ENCODE data around the gene TBX10. TPM values are rescaled to one million over a fixed set of nuclear protein-coding genes. Genes with fewer than 3 reads are reported as not detected.

The TBX10 gene
- total RNA-seq, 3 donors from 2014 or later (not counting 1 experiment from before 2014, with no cell fraction given) = not detected

DNA sequence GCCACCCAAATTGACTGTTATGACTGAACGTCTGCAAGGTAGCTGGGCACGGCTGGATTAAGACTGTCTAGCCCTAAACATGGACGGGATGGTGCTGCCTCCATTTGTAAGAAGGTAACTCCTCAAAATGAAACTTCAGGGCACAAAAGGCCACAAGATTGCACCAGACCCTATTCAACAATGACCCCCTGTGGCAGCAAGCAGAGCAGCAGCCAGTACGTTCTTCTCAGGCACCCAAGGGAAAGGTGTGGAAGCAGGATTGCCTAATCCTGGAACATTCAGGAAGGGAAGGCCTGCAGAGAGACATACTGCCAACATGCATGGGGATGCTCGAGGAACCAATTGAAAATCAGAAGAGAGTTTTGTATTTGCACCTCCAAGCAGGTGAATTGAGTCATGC lies 4.5 kb upstream of the TBX10 start:
- ATAC-seq = no peak
- H3K27ac ChIP-seq (ENCODE audit: low read length) = no peak overlapping the region
- no peak overlapping the region for H3K27ac Mint-ChIP-seq
- H3K4me1 ChIP-seq (ENCODE audit: control insufficient read depth, insufficient read depth, low read length) = peaks cover 43% of the 10 kb centered on the region
- H3K9me3 ChIP-seq (ENCODE audit: control insufficient read depth, insufficient read depth, low read length) = peaks cover 3% of the 10 kb centered on the region
- over 99% methylated on average over 5 of the region's 5 CpGs for WGBS (ENCODE audit: insufficient coverage)
- intact Hi-C loops (cut with micrococcal nuclease) = no loop called here
- no peaks in the 10 kb centered on the region for H3K27me3 Mint-ChIP-seq (ENCODE audit: low read depth in 2 of 2)
- no peaks in the 10 kb centered on the region for H3K27me3 ChIP-seq (ENCODE audit: control insufficient read depth, insufficient read depth, low read length)
- no peaks in the 10 kb centered on the region for H3K36me3 Mint-ChIP-seq
- no peak for DNase-seq
- H3K4me3 Mint-ChIP-seq = no peak overlapping the region
- H3K36me3 ChIP-seq (ENCODE audit: control insufficient read depth, insufficient read depth, low read length) = no peaks in the 10 kb centered on the region
- TF ChIP-seq, protein P1, sequence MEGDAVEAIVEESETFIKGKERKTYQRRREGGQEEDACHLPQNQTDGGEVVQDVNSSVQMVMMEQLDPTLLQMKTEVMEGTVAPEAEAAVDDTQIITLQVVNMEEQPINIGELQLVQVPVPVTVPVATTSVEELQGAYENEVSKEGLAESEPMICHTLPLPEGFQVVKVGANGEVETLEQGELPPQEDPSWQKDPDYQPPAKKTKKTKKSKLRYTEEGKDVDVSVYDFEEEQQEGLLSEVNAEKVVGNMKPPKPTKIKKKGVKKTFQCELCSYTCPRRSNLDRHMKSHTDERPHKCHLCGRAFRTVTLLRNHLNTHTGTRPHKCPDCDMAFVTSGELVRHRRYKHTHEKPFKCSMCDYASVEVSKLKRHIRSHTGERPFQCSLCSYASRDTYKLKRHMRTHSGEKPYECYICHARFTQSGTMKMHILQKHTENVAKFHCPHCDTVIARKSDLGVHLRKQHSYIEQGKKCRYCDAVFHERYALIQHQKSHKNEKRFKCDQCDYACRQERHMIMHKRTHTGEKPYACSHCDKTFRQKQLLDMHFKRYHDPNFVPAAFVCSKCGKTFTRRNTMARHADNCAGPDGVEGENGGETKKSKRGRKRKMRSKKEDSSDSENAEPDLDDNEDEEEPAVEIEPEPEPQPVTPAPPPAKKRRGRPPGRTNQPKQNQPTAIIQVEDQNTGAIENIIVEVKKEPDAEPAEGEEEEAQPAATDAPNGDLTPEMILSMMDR (IDR thresholded peaks at IDR 0.05) = no peak
- no peaks in the 10 kb centered on the region for H3K9me3 Mint-ChIP-seq
- no peak overlapping the region for H3K4me3 ChIP-seq (ENCODE audit: low read length)
- H3K4me1 Mint-ChIP-seq = peaks cover 17 to 22% of the 10 kb centered on the region in 2 donors

DNA sequence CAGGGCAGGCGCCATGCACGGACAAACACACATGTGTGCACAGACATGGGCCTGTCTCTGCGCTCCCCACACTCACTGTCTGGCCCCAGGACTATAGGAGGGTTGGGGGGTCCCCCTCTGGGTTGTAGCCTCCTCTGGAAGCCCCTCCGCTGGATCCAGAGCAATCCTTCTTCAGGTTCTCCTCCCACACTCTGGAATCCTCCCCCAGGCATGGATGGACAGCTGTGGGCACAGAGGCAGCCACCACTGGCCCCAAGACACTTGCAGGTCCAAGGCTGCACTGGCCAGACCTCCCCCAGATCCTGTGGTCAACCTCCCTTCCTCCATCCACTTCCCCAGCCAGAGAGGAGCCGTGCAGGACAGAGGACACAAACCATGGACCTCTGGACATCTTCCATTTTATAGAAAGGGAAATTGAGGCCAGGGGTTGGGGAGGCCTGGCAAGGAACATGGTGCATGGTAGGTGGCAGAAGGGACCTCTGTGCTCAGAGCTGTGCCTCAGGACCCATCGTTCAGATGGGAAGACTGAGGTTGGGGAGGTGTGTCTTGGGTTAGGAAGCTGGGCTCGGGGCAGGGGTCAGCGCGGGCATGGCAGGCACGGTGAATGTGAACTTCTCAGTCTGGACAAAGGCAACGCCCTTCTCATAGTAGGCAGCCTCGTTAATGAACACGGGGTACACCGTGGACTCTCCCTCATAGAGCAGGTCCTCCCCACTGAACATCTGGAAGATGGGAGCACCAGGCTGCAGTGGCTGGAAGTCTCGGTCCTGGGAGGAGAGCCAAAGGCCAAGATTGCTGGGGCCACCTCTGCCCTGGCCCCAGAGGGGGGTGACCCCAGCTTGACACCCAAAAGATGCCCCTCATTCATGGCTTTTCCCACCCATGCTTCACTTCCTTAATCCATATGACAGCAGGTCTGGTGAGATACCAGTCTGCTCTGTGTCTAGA lies 2.9 kb upstream of the TBX10 start:
- H3K4me3 Mint-ChIP-seq = no peak overlapping the region
- peaks cover 3% of the 10 kb centered on the region for H3K9me3 ChIP-seq (ENCODE audit: control insufficient read depth, insufficient read depth, low read length)
- H3K9me3 Mint-ChIP-seq = no peaks in the 10 kb centered on the region
- WGBS (ENCODE audit: insufficient coverage) = 93% methylated on average over 14 of the region's 15 CpGs
- H3K36me3 ChIP-seq (ENCODE audit: control insufficient read depth, insufficient read depth, low read length) = no peaks in the 10 kb centered on the region
- no peaks in the 10 kb centered on the region for H3K36me3 Mint-ChIP-seq
- no peak overlapping the region for H3K27ac Mint-ChIP-seq
- no peak overlapping the region for H3K27ac ChIP-seq (ENCODE audit: low read length)
- DNase-seq (no peak), ATAC-seq (no peak)
- H3K27me3 Mint-ChIP-seq (ENCODE audit: low read depth in 2 of 2) = no peaks in the 10 kb centered on the region
- H3K27me3 ChIP-seq (ENCODE audit: control insufficient read depth, insufficient read depth, low read length) = no peaks in the 10 kb centered on the region
- H3K4me1 Mint-ChIP-seq = peaks cover 13% of the 10 kb centered on the region in 2 donors
- H3K4me3 ChIP-seq (ENCODE audit: low read length) = no peak overlapping the region
- intact Hi-C loops (cut with micrococcal nuclease) = no loop called here
- TF ChIP-seq, protein P1 (IDR thresholded peaks at IDR 0.05) = no peak
- peaks cover 27% of the 10 kb centered on the region for H3K4me1 ChIP-seq (ENCODE audit: control insufficient read depth, insufficient read depth, low read length)

DNA sequence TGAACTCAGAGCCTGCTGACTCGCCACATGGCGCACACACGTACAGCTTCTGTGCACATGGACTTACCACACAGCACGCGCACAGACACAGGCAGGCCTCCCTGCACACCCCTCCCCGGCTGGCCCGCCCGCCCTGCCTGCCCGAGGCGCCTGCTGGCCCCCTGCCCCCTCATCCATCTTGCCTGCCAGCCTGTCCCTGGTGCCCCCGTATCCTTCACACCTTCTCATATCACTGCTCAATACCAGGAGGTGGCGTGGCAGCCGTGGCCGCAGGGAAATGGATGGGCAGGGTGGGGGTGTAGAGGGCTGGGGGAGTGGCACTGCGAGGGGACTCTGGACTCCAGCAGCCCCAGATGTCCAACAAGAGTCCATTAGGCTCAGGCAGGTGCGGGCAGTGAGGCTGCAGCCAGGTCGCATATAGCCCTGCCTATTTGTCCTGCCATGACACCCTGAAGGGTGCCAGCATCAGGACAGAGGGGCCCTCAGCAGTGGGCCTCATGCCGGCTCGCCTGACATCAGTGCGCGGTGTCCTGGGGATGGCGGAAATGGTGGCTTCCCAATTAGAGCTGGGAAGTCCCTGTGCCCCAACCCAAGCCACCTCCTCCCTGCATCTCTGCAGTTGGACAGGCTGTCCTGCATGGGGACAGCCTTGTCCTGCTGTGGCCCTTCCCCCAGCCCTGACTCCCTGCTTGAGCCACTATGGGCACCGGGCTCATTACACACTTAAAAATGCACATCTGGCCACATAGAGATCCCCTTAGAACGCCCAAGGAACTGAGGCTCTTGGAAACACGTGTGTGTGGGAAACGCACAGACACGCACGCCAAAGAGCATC lies 2.0 kb upstream of the TBX10 start:
- DNase-seq = no peak
- Mint-ChIP-seq H3K27me3 (ENCODE audit: low read depth in 2 of 2) (no peaks in the 10 kb centered on the region), H3K36me3 (no peaks in the 10 kb centered on the region), H3K9me3 (no peaks in the 10 kb centered on the region), H3K4me1 (peaks cover 6% of the 10 kb centered on the region in 2 donors), H3K27ac (no peak overlapping the region), H3K4me3 (no peak overlapping the region)
- no peaks in the 10 kb centered on the region for H3K36me3 ChIP-seq (ENCODE audit: control insufficient read depth, insufficient read depth, low read length)
- peaks cover 18% of the 10 kb centered on the region for H3K4me1 ChIP-seq (ENCODE audit: control insufficient read depth, insufficient read depth, low read length)
- H3K27ac ChIP-seq (ENCODE audit: low read length) = no peak overlapping the region
- H3K27me3 ChIP-seq (ENCODE audit: control insufficient read depth, insufficient read depth, low read length) = no peaks in the 10 kb centered on the region
- TF ChIP-seq, protein P1 (IDR thresholded peaks at IDR 0.05) = no peak
- peaks cover 3% of the 10 kb centered on the region for H3K9me3 ChIP-seq (ENCODE audit: control insufficient read depth, insufficient read depth, low read length)
- 90% methylated on average over 27 of the region's 28 CpGs for WGBS (ENCODE audit: insufficient coverage)
- no peak for ATAC-seq
- no peak overlapping the region for H3K4me3 ChIP-seq (ENCODE audit: low read length)
- intact Hi-C loops (cut with micrococcal nuclease) = no loop called here

All from natural killer cell (primary cell).